Inflammatory macrophage treated with lipopolysaccharide for 4 hours (primary cell): Measurements from ENCODE around the gene NR4A1.

Experiments
- DNase-seq: peaks from one replicate; pipeline ENCODE4 v3.0.0-alpha.2; 2020

Gene NR4A1

DNA sequence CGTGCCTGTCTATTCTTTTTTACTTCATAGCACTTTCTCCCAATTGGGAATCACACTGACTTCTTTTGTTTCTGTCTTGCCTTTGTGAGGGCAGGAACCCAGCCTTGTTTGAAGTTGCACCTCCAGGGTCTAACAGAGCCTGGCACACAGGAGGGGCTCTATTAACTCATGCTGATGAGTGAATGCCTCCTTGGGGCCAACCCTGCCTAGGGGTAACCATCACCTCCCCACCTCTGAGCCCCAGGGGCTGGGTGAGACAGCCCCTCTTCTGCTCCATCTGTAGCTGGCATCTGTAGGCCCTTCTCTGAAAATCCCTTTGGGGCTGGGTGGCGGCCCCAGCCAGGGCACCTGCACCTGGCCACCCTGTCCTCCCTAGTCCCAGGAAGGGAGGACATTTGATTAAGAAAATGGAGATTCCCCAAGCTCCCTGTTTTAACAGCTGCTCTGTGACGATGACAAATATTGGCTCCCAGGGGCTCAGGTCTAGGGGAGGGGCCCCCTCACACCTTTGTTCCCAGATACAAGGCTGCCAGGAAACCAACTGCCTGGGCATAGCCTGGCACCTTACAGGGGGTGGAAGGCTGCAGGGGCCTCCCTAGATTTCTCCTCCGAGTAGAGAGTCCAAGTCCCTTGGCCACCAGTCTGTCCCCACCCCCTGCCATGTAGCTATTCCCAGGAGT, 32.7 kb upstream of the NR4A1 start:
- DNase-seq, result no peak

DNA sequence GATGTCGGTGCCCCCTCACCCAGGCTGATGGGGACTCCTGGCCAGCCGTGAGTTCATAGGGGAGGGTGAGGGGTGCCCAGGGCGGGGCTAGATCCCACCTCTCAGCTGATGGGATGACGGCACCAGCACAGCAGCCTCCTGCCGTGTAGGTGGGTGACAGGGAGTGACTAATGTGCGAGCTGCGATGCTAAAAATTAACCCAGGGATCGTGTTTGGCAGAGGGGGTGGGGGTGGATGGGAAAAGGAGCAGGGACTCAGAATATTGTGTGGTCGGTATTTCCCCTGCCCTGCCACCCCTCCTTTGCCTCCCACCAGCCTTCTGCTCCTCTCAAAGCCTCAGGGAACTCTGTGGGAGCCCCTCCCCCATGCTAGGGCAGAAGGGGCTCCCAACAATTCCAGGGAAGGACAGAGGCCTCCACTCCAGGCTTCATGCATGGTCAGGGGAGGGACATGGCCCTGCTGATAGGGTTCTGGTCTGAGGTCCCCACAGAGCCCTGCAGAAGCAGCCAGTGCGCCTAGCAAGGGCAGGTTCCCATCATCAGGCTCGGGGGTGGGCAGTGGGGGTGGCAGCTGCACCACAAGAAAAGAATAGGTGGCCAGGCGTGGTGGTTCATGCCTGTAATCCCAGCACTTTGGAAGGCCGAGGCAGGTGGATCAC, 32.0 kb upstream of the NR4A1 start:
- DNase-seq, result no peak

GRCh38 chr12:52020539-52021336, 30.5 kb upstream of the NR4A1 start:
- peak; percentile 54 for DNase-seq

DNA sequence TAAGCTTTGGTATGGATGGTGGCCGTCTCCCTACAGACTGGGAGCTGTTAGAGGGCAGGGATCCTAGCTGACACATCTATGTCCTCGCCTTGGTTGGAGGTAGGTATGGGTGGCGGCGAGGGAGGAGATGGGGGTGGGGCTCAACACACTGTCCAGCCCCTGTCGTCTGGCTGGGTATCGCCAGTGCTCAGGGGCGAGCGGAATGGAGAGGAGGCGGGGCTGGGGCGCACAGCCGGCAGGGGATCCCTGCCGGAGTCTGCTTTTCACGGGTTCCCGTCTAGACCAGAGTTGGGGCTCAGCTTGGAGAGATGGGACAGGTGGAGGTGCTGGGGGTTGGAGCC, 28.4 kb upstream of the NR4A1 start:
- no peak for DNase-seq

DNA sequence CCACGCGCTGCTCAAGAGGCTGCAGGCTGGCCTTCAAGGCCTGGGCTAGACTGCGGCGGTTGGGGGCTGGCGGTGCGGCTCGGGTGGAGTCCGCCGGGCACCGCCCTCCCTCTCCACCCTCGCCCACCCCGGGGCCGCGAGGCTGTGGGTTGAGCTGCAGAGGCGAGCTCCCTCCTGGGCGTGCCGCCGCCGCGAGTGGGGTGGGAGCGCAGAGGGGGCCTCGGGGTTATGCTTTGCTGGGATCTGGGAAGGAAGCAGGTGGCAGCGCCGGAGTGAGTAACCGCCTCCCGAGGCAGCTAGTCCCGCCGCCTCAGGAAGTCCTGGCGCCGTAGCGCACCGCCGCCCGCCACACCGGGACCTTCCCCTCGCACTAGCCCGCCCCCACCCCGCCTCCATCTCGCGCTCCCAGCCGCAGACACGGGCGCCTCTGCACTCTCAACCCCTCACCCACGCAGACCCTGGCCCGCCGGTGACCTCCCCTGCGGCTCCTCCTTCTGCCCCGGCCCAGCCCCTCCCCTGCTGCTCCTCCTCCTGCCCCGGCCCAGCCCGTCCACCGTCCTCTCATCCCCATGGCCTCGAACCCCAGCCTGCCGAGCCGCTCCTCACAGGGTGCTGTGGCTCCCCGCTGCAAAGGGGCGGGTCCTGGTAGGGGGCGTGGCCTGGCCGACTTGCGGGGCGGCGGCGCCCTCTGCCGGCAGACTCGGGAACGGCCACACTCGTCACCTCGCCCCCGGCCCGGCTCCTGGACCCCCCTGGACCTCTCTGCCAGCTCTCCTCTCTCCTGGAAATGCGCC, 27.9 kb upstream of the NR4A1 start:
- peak; percentile 72 for DNase-seq

GRCh38 chr12:52023976-52024688, 27.1 kb upstream of the NR4A1 start:
- DNase-seq, result no peak

DNA sequence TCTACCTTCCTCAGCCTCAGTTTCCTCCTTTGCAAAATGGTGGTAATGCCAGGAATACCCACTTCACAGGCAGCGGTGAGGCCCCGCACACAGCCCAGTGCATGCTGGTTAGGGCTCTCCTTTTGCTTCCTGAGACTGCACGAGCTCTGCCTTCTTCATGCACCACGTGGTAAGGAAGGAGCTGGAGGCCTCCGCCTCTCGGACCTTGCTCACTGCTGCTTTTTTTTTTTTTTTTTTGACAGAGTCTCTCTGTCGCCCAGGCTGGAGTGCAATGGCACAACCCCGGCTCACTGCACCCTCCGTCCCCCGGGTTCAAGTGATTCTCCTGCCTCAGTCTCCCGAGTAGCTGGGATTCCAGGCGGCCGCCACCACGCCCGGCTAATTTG, 26.4 kb upstream of the NR4A1 start:
- DNase-seq, result peak; percentile 79

GRCh38 chr12:52026263-52026662, 25.0 kb upstream of the NR4A1 start:
- DNase-seq, result no peak

GRCh38 chr12:52027085-52027843, 24.0 kb upstream of the NR4A1 start:
- no peak for DNase-seq

DNA sequence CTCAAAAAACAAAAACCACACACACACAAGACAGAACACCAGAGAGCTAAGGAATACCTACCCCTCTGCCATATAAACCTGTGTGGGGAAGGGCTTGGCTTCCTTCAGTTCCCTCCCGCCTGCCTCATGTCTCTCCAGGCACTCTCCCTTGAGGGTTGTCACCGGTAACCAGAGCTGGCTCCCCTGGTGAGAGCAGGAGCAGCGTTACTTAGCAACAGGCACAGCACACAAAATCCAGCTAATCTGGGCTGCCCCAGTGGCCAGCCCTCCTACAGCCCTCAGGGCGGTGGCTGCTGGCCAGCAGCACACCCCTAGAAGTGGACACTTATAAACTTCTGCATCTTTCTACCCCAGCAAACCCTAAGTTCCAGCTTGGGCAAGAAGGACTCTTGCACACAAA, 21.6 kb upstream of the NR4A1 start:
- DNase-seq, result no peak

- no peak for DNase-seq
Measured at GRCh38 chr12:52032446-52032803, 18.8 kb upstream of the NR4A1 start.

DNA sequence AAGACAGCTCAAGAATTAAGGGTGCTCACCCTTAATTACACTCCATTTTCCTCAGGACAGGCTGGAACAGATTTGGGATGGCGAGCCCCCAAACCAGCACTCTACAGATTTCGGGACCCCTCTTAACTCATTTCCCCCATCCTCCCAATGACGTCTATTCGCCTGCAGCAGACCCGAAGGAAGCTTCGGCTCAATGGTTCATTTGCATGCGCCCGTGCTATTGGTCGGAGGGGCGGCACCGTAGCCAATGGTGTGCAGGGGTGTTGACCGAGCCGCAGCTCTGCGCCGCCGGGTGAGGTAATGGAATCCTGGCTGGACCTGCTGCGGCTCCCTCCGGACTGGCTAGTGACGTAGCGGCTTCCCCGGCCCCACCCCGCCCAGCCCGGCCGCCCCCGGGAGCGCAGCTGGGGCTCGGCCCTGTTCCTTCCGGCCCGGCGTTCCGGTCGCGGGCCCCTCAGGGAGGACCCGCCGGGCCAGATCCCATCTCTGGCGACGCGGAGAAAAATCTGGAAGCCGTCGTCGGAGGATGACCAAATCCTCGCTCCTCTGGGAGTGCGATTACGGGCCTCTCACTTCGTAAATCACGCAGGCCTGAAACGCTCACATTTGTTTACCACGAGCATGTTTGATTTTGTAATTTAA, 18.3 kb upstream of the NR4A1 start:
- DNase-seq, result peak; percentile 97

GRCh38 chr12:52033446-52034140, 17.6 kb upstream of the NR4A1 start:
- no peak for DNase-seq

DNA sequence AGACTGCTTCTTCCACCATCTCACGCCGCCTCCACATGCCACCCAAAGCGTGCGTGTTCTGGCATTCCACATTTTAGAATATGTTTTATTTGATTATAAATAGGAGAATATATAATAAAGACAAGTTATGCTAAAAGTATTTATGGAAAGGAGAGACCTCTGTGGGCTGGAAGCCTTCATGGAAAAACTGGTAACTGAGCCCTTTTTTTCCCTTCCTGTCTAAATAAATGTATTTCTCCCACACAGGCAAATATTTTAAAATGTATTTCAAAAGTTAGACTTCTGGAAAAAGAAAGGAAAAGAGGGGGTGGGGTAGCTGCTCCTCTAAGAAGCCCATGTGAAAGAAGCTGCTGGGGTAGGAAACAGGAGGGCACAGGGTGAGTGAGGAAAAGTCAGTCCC, 16.1 kb upstream of the NR4A1 start:
- DNase-seq, result no peak

DNA sequence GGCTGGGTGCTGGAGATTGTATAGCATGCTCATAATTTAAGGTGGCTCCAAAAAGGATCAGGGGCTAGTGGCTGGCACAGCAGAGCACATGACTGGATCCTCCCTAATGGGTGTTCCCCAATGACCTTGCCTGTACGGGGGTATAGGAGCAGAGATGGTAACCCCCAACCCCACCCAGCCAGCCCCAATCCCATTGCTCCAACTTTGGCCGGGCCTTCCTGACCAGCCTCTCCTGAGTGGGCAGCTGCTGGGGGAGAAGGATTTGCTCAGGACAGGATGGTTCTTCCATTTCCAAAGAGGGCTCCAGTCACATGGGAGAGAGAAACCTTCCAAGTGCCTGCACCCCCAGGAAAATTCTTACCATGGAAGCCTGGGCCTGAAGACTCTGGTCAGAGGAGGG, 15.3 kb upstream of the NR4A1 start:
- no peak for DNase-seq

DNA sequence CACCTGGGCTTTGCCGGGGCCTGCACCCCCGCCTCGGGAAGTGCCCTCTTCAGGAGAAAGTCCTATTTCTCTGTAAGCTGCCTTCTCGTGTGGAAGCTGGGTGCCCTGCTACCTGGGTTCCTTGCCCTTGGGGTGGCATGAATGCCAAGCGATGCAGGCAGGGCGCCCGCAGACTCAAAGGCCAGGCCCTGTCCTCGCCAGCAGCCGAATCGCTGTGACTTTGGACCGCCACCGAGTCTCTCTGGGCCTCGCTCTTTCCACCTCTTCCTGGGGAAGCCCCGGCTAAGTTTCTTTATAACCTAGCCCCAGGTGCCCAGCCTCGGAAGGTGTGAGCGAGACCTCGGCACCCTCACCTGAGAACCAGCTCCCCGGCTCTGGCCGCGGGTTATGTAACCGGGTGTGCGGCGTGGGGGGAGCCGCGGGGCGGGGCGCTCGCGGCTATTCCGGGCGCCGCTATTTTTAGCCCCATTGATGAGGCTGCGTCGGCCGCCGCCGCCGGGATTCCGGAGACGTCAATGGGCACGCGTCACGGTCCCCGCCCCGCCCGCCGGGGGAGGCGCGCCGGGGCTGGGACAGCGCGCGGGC, 14.6 kb upstream of the NR4A1 start:
- peak; percentile 80 for DNase-seq

GRCh38 chr12:52037248-52037861, 13.9 kb upstream of the NR4A1 start:
- no peak for DNase-seq

DNA sequence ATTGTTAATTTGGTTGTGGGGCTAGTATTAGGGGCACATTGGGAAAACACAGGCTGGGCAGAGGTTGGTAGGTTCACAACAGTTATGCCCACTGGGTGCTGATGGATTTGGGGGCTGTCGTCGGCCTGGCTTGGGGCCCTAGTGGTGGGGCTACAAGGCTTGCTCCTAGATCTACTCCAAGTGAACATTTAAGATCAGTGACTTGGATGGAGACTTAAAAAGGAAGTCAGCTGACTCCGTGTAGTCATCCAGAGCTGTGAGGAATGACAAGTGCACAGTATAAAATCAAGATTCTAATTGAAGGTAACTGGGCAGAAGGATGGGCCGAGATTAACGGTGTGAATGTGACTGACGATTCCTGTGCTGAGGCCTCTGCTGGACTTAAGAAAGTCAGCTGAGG, 12.8 kb upstream of the NR4A1 start:
- DNase-seq, result peak; percentile 47

DNA sequence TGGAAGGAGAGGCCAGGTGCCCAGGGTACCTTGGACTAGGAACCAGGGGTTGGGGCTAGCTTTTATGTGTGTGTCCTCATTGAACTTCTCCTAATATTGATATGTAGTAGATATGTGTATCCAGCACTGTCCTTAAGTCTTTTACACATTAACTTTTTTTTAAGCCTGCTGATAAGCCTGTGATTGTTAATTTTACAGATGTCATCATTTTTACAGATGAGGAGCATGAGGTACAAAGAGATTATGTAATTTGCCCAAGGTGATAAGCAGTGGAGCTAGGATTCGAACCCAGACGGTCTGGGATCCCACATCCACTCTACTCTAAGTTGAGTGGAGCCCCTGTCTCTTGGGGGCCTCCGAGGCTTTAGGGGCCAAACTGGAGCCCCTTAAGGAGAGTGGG, 10.2 kb upstream of the NR4A1 start:
- DNase-seq, result no peak

DNA sequence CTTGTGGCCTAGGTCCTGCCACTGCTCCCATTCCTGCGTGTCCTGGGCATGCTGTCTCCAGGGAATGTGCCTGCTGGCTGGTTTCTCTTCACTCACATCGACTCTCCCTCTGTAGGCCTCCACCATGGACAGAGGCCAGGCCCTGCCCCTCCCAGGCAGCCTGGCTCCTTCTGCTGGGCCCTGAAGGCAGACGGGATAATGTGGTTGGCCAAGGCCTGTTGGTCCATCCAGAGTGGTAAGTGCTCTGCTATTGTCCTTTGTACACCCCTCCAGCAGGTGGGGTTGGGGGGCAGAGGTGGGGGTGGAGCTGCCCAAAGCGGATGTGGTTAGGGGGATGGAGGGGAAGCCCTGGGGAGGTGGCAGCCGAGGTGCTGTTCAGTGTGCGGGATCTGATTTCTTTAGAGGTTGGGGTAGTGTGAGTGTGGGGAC, 9.5 kb upstream of the NR4A1 start:
- no peak for DNase-seq
